ENCODE results near the gene MYO3A. TPM values are rescaled to one million over a fixed set of nuclear protein-coding genes. Genes with fewer than 3 reads are reported as not detected.
A peak's percentile ranks its signal among the peaks of the same experiment; 100 is the strongest.

The MYO3A gene
- total and polyA plus RNA-seq, 2 experiments from 2014 or later: 0.55 to 5.9 TPM

DNA sequence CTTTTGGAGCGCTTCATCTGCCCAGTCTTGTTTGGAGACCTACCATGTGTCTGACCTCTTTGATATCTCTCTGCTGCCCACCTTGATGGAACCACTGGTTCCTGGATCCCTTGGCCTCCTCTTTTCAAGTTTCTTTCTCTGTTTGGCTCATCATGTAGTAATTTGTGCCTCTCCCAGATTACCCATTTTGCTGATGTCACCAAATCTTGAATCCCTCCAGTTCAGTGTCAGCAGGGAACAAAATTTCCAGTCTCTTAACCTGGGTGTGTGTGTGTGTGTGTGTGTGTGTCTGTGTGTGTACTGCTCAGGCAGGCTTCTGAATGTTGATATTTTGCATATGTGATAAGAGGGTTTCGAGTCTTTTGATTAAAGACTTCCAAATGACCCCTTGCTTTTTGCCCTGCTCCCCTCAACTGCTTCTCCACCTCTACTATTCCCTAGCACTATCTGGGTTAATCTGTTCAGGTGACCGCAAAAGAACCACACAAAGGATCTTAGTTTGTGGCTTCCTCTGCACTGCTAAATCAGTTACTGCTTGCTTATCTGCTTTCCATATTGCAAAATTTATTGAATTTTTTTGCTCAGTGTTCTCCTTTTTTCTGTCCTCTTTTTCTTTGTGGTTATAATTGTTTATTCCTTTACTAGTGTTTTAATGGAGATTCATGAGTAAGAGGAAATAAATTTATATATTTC lies 25.7 kb downstream of the MYO3A start:
- TF ChIP-seq, protein P1, sequence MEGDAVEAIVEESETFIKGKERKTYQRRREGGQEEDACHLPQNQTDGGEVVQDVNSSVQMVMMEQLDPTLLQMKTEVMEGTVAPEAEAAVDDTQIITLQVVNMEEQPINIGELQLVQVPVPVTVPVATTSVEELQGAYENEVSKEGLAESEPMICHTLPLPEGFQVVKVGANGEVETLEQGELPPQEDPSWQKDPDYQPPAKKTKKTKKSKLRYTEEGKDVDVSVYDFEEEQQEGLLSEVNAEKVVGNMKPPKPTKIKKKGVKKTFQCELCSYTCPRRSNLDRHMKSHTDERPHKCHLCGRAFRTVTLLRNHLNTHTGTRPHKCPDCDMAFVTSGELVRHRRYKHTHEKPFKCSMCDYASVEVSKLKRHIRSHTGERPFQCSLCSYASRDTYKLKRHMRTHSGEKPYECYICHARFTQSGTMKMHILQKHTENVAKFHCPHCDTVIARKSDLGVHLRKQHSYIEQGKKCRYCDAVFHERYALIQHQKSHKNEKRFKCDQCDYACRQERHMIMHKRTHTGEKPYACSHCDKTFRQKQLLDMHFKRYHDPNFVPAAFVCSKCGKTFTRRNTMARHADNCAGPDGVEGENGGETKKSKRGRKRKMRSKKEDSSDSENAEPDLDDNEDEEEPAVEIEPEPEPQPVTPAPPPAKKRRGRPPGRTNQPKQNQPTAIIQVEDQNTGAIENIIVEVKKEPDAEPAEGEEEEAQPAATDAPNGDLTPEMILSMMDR (IDR thresholded peaks at IDR 0.05; ENCODE audit: low read depth, low read length): no peak
- H3K27me3 ChIP-seq: no peaks in the 10 kb centered on the region
- H3K9me3 ChIP-seq (ENCODE audit: low read depth): no peaks in the 10 kb centered on the region
- no peaks in the 10 kb centered on the region for H3K4me1 ChIP-seq (ENCODE audit: low read depth)
- no peaks in the 10 kb centered on the region for H3K36me3 ChIP-seq
- H3K4me3 ChIP-seq: no peak overlapping the region
- DNase-seq (ENCODE audit: low read depth in 1 of 2, low spot score in 1 of 2): no peak
- no peak overlapping the region for H3K27ac ChIP-seq

- H3K27ac ChIP-seq: no peak overlapping the region
- H3K27me3 ChIP-seq: no peaks in the 10 kb centered on the region
- DNase-seq (ENCODE audit: low read depth in 1 of 2, low spot score in 1 of 2): no peak
- H3K9me3 ChIP-seq (ENCODE audit: low read depth): no peaks in the 10 kb centered on the region
- H3K36me3 ChIP-seq: no peaks in the 10 kb centered on the region
- H3K4me3 ChIP-seq: no peak overlapping the region
- TF ChIP-seq, protein P1 (IDR thresholded peaks at IDR 0.05; ENCODE audit: low read depth, low read length): no peak
- H3K4me1 ChIP-seq (ENCODE audit: low read depth): no peaks in the 10 kb centered on the region
Measured at GRCh38 chr10:25965584-25965983, 31.6 kb downstream of the MYO3A start.

DNA sequence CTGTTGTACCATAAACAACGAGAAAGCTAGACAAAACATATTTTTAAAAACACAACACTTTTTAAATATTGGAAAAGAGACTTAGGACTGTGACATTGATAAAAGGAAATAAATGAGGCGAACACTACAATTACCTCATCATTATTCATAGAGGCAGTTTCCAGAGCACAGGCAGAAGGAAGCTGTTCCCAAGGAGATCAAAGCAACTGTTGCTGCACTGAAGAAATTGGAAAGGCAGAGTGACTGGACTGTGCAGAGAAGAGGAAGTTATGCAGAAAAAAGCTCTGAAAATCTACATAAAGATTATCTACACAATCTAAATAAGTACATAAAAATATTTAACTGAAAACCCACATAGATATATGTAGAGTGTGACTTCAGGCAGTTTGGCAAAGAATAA lies 32.8 kb downstream of the MYO3A start:
- H3K4me1 ChIP-seq (ENCODE audit: low read depth): no peaks in the 10 kb centered on the region
- H3K4me3 ChIP-seq: no peak overlapping the region
- no peaks in the 10 kb centered on the region for H3K27me3 ChIP-seq
- no peaks in the 10 kb centered on the region for H3K36me3 ChIP-seq
- TF ChIP-seq, protein P1 (IDR thresholded peaks at IDR 0.05; ENCODE audit: low read depth, low read length): no peak
- H3K9me3 ChIP-seq (ENCODE audit: low read depth): no peaks in the 10 kb centered on the region
- no peak for DNase-seq (ENCODE audit: low read depth in 1 of 2, low spot score in 1 of 2)
- no peak overlapping the region for H3K27ac ChIP-seq

DNA sequence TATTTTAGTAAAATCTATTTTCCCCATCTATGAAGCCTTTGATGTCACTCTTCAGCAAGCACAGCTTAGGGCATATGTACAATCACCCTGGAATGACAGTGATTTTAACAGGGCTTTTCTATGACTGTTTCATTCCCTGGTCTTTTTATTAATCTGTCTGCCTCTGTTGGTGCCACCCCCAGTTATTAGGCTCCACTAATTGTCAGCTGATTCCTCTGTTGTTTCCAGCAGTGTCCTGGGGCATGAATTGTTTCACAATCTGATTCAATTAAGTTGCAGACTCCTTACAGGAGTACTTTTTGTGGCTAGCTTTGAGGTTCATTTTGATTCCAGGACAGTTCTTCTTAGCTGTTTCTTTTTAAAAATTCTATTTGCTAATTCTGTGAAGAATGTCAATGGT lies 38.6 kb downstream of the MYO3A start:
- H3K4me1 ChIP-seq (ENCODE audit: low read depth): no peaks in the 10 kb centered on the region
- H3K9me3 ChIP-seq (ENCODE audit: low read depth): no peaks in the 10 kb centered on the region
- TF ChIP-seq, protein P1 (IDR thresholded peaks at IDR 0.05; ENCODE audit: low read depth, low read length): no peak
- no peaks in the 10 kb centered on the region for H3K36me3 ChIP-seq
- H3K4me3 ChIP-seq: no peak overlapping the region
- no peak overlapping the region for H3K27ac ChIP-seq
- no peaks in the 10 kb centered on the region for H3K27me3 ChIP-seq
- no peak for DNase-seq (ENCODE audit: low read depth in 1 of 2, low spot score in 1 of 2)

DNA sequence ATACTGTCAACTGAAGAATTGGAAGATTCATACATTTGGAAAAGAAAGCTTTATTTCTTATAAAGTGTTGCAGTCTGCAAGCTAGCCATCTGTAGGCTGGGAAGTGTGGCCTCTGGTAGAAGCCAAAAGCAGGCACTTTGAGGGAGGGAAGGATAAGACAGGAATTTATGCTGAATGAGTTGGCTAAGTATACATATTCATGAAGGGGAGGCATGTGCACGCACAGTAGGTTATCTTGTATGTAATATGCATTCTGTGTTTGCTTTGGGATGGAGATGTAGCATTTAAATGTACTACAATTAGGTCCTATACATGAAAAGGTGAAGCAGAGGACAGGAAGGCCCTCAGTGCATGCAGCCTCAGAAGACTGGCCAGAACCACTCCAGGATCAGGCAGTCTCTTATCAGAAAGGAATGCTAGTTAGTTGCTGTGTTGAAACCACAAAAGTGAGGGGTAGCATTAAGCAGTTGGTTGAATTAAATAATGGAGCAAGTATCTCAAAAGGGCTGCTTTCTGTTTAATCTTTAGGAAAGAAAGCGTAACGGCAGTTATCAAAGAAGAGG lies 40.9 kb downstream of the MYO3A start:
- TF ChIP-seq, protein P1 (IDR thresholded peaks at IDR 0.05; ENCODE audit: low read depth, low read length): no peak
- no peak overlapping the region for H3K27ac ChIP-seq
- peak in 1 of 2 donors; percentile 3 for DNase-seq (ENCODE audit: low read depth in 1 of 2, low spot score in 1 of 2)

More for the DNA sequence above, 40.9 kb downstream of the MYO3A start:
- no peak overlapping the region for H3K4me3 ChIP-seq
- H3K4me1 ChIP-seq (ENCODE audit: low read depth): no peaks in the 10 kb centered on the region
- no peaks in the 10 kb centered on the region for H3K36me3 ChIP-seq
- H3K27me3 ChIP-seq: no peaks in the 10 kb centered on the region
- H3K9me3 ChIP-seq (ENCODE audit: low read depth): no peaks in the 10 kb centered on the region

Data from cardiac muscle cell (in vitro differentiated cells and primary cell).